Hypothalamus (tissue), 51 donors: Measurements from ENCODE around the gene PITPNC1.
"Not testable (repeated sequence)": the region's sequence is repeated elsewhere in the genome, so short reads cannot be mapped to it uniquely, and the experiment has no call there.

Source experiments
- DNase-seq, 51 donors: peaks; one replicate each; lab custom pipeline; 2025; lab: John Stamatoyannopoulos, UW

Gene PITPNC1

DNA sequence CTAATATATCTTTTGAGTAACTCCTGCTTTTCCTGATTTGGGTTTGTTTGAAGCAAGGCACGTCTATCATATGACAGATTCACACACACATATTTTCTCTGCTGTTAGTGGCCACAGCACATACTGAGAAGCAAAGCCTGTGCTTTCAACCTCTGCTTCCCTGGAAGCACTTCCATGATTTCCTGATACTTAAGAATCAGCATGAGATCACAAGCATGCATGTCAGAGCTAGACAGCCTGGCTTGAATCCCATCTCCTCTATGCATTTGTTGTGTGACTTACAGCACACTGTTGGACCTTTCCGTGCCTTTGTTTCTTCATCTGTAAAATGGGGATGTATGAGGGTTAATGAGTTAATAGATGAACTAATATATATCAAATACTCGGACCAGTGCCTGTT lies 189.6 kb downstream of the PITPNC1 start:
- no peak for DNase-seq

GRCh38 chr17:67569015-67569451 lies 192.0 kb downstream of the PITPNC1 start:
- DNase-seq: no peak

GRCh38 chr17:67569873-67570272 lies 192.8 kb downstream of the PITPNC1 start:
- peak in 1 of 51 donors; percentile 26 for DNase-seq

DNA sequence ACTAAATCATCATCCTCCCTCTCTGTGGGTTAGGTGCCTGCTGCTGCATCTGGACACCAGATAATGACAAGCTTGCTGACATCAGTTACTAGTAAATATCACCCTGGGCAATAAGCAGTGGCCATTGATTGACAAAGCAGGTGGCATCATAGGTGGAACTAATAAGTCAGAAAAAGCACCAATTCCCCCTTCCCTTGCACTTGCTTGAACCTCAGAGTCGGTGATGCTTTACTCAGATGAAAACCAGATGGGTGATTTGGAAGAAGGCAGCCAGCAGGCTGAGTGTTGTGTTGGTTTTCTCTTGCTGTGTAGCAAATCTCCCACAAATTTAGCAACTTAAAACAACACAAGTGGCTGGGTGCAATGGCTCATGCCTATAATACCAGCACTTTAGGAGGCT lies 193.7 kb downstream of the PITPNC1 start:
- DNase-seq: no peak

DNA sequence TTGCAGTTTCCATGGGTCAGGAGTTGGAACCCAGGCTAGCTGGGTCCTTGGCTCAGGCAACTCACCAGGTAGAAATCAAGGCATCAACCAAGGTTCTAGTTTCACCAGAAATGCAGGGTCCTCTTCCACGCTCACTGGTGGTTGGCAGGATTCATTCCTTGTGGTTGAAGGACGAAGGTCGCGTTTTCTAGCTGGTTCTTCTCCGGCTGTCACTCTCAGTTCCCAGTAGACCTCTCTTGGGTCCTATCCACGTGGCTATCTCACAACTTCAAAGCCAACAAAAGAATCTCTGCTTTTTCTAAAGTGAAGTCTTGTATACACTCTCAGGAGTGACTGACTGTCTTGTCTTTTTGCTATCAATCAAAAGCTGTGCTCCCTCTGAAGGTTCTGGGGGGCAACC lies 194.4 kb downstream of the PITPNC1 start:
- DNase-seq: no peak

GRCh38 chr17:67573987-67574657 lies 197.0 kb downstream of the PITPNC1 start:
- no peak for DNase-seq

GRCh38 chr17:67574658-67575293 lies 197.7 kb downstream of the PITPNC1 start:
- DNase-seq: no peak

GRCh38 chr17:67575325-67575724 lies 198.2 kb downstream of the PITPNC1 start:
- no peak for DNase-seq

DNA sequence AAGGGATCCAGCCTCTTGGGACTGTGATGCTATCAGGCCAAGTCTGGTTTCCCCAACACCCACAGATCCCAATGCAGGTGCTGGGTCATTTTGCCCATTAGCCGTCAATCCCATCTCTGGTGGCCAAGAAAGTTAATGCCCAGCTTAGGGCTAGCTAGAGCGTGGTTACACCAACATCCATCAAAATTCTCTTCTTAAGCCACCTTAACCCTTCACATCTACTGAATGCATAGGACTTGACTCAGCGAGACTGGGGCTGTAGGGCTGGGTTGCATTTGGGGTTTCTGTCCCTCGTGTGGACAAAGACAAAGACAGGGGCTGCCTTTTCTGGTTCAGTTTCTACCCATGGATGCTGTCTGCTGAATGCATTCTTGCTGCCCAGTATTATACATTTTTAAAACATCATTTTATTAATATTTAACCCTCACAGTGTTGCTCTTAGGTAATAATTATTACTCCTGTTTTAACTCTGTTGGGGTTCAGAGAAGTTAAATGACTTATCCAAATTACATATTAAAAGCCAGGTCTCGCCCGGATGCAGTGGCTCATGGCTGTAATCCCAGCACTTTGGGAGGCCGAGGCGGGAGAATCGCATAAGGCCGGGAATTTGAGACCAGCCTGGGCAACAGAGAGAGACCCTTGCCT lies 199.5 kb downstream of the PITPNC1 start:
- no peak for DNase-seq

- DNase-seq: no peak
These were observed 200.5 kb downstream of the PITPNC1 start for GRCh38 chr17:67577429-67578141.

GRCh38 chr17:67578142-67578457 lies 201.0 kb downstream of the PITPNC1 start:
- no peak for DNase-seq

- DNase-seq: not testable (repeated sequence)
These were observed 201.8 kb downstream of the PITPNC1 start for GRCh38 chr17:67578679-67579405.

DNA sequence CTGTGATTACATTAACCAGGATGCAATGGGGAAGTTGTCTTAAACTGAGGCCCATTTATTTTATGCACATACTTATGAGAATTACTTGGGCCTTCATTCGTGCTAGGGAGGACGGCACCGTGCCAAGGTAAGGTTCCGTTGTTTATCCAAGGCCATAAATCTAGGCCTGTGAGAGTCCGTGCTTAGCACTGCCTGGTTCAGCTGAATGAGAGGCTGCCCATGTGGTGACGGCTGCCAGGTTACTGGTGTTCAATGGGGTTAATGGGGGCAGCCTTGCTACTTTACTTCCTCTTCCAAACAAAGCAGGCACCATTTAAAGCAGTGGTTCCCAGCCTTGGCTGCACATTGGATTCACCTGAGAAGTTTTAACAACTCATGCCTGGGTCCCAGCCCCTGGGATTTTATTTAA lies 205.6 kb downstream of the PITPNC1 start:
- DNase-seq: no peak

GRCh38 chr17:67585077-67585602 lies 208.1 kb downstream of the PITPNC1 start:
- no peak for DNase-seq

- no peak for DNase-seq
These were observed 211.2 kb downstream of the PITPNC1 start for GRCh38 chr17:67588326-67588725.

DNA sequence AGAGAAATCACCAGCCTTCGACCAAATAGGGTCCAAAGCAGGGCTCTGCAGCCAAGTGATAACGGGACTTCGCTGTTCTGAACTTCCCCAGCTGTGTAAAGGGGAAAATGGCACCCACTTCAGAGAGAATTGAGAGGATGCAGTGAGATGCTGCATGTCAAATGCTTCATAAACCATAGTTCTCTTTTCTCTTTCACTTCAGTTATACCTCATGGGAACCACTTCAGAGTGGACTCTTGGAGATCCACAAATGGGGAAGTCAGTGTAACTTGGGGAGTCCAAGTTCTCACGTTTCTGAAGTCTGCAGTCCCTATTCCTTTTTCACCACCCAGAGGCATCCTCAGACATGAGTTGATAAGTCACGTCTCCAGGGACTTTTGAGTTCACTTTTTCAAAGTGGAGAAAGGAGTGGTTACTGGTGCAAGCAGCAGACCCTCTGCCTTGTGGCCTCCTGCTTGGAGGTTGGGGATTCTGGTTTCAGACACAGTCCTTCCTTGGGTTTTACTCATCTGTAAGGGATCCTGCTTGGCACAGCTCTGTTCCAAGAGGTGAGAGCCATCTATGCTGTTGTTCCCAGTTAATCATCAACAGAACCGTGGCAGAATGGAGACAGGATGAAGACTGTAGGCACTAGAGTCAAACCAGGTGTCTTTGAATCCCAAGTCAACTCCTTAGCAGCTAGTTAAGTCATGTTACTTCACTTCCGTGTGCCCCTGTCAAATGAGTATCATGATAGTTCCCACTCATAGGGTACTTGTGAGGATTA lies 217.2 kb downstream of the PITPNC1 start:
- no peak for DNase-seq

DNA sequence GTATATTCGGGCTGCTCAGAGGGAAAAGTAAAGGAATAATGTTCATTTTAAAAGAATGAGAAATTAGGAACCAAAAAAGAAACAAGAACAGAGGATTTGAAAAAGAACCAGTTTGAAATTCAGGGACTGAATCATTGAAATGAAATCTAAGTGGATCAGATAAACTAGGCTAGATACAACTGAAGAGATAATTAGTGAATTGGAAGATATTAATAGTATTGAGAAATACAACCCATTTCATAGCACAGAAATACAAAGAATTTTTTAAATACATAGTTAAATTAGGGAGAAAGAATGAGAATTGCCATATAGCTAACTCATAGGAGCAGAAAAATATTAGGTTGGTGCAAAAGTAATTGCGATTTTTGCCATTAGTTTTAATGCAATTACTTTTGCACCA lies 223.3 kb downstream of the PITPNC1 start:
- DNase-seq: no peak

- DNase-seq: no peak
These were observed 224.8 kb downstream of the PITPNC1 start for GRCh38 chr17:67601897-67602296.

DNA sequence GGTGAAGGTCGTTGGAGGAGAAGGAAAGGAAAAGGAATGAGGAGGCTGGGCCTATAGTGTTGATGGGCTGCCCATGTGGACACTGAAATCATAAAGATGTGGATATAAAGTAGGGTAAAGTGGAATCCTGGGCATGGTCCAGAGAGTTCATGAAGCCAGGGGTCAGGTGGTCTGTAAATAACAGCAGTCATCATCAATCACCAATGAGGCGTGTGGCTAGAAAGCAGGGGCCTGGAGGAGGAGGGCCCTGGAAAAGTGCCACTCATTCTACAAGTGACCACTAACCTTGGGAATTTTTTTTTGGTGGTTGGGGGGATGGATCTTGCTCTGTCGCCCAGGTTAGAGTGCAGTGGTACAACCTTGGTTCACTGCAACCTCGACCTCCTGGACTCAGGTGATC lies 225.4 kb downstream of the PITPNC1 start:
- no peak for DNase-seq

GRCh38 chr17:67602974-67603373 lies 225.9 kb downstream of the PITPNC1 start:
- peak in 1 of 51 donors; percentile 26 for DNase-seq
